Iris pigment epithelial cell (primary cell): ENCODE data around the gene NAPEPLD.

Experiments
- DNase-seq: peaks from one replicate; pipeline ENCODE4 v3.0.0-alpha.2; 2011; ENCODE audit warnings: low read depth

Gene NAPEPLD

DNA sequence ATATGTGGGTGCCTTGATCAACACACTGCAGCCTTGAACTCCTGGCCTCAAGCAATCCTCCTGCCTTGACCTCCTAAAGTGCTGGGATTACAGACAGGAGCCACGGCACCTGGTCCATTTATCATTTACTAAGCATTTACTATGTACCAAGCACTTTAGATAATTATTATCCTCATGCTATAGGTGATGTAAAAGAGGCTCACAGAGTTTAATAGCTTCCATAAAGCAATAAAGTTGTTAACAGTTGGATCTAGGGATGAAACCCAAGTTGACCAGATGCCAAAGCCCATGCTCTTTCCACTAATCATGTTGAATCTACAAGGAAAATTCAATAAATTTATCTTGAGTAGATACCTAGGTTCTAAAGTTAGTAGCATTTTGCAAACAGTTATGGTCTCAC, 5.0 kb downstream of the NAPEPLD start:
- no peak for DNase-seq

DNA sequence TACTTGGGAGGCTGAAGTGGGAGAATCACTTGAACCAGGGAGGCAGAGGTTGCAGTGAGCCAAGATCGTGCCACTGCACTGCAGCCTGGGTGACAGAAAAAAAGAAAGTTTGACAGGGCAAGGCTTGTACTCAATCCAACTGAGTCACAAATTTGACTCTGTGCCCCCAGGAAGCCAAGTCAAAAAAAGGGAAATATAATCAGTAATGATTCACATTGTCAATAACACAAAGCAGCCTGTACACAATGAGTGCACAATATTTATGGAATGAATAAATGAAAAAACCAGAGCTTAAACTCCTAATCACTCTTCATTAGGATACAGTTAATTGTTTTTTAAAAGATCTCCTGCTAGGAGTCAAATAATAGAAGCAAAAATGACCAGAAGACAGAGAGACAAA, 6.4 kb downstream of the NAPEPLD start:
- no peak for DNase-seq

DNA sequence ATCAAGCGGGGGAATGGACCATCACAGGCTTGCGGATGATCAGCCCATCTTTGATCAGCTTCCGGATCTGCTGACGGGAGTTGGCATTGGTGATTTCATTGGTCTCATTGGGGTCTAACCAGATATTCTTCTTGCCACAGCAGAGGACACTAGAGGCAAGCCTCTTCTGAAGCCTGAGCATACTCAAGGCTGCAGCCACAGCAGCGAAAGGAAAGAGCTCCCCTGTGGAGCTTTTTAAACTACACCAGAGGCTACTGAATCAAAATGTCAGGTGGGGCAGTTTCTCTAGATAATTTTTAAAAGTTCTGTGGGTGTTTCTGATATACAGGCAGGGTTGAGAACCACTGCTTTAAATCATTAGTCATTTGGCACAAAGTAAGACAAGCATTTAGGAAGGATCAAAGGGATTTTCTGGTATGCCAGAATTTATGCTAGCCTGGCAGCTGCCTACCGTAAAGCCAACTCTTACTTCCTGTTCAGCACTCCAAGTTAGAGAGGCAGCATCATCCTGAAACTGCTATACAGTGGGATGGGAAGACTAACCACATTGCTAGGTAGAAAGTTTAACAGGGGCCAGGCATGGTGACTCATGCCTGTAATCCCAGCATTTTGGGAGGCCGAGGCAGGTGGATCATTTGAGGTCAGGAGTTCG, 7.0 kb downstream of the NAPEPLD start:
- peak; percentile 22 for DNase-seq

DNA sequence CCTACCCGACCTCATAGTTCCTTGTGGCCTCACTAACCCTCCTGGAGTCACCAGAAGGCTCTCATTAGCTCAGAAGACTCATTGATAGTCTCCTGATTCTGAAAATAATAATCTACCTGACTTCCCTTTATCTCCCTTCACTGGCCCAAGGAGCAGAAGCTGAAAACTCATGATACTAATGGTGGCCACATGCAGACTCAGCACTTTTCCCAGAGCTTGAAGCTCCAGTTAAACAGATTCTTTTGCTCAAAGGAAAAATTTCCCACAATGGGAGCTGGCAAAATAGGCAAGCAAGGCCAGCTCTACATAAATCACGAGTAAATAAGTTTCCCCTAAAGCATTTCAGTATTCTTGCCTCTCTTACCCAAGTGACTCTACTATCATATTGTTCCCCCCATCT, 8.2 kb downstream of the NAPEPLD start:
- no peak for DNase-seq

DNA sequence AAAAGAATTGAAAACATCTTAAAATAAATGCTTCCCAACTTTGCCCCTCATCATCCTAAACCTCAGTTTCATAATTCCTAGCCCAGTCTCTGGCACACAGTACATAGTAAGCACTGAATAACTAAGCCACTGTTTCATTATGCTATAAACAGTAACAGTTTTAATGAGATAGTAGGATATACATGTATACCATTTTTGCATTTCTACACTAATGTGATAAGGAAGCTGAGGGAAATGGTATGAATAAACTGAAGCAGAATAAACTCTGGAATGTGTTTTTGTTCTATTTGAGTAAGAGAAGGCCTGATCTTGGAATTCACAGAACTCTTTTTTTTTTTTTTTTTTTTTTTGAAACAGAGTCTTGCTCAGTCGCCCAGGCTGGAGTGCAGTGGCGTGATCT, 8.8 kb downstream of the NAPEPLD start:
- DNase-seq: no peak

DNA sequence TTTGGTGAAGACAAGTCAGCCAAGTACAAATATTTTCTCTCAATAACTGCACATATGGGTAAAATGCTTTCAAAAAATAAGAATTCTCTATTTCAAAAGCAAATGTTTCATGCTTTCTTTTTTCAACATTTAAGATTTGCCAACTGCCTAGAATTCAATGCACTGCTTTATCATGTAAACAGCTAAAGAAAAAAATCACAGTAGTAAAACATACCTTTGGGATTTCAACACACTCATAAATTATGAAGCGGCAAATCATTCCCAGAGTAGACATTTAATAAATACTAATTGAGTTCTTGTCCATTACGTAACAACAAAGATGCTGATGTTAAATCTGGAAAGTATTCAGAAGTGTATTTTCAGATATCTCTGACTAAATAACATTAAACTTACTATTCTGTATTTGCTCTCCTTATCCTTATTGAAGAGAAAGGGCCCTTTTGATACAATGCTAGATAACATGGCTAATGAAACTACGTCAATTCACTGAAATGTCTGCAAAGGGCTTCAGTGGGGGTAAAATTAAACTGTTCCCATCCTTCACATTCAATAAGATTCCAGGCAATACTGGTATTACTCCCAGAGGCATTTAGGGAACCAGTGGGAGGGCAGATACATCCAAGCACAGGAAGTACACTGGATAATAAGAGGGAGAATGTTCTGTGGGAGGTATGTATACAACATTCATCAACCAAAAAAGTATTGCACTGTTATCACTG, 13.9 kb downstream of the NAPEPLD start:
- DNase-seq: no peak

DNA sequence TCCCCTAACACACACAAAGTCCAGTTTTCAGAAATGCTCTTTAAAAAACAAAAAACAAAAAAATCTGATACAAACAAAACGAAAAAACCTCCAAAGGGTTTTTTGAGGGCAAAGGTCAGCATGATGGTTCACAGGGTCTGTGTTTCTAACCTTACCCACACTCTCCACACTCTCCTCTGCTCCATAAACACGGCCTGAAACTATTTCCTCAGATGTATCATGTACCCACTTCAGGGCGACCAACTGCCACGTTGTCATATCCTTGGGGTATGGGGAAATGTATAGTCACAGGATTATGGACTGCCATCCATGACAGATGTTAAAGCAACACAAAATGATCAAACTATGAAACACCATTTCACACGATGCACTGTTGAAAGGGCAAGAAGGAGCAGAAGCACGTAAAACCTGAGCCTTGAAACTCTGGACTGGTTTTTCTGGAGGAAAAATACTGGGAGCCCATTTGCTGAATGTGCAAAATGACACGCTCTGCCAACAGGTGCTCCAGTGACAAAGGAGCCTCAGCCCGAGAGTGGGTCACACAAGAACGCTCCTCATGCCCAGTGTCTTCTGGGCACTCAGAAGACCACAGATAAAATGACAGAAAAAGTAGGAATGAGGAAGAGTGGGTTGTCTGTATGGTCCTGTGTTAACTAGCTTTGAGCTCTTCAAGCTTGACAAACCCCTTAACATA, 15.8 kb downstream of the NAPEPLD start:
- DNase-seq: no peak

DNA sequence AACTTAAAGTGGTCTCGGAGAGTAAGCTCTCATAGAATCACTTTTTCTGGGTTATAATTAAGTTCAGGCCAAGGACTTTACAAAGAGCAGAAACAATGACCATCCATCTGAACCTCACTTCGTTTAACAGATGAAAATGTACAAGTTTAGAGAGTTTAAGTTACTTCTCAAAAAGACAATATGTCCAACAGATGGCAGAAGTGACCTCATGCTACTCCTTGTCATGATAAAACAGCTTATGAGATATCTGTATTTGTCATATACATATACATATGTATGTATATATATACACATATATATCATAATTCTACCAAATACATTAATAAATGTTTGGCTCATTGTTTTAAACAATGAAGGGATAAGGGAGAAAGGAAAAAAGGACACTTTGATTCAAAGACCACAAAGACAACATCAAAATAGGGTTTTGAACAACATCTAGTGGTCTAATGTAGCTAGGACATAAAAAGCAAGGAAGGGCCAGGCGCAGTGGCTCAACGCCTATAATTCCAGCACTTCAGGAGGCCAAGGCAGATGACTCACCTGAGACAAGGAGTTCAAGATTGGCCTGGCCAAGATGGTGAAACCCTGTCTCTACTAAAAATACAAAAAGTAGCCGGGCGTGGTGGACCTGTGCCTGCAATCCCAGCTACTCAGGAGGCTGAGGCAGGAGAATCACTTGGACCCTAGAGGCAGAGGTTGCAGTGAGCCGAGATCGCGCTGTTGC, 17.8 kb downstream of the NAPEPLD start:
- no peak for DNase-seq

DNA sequence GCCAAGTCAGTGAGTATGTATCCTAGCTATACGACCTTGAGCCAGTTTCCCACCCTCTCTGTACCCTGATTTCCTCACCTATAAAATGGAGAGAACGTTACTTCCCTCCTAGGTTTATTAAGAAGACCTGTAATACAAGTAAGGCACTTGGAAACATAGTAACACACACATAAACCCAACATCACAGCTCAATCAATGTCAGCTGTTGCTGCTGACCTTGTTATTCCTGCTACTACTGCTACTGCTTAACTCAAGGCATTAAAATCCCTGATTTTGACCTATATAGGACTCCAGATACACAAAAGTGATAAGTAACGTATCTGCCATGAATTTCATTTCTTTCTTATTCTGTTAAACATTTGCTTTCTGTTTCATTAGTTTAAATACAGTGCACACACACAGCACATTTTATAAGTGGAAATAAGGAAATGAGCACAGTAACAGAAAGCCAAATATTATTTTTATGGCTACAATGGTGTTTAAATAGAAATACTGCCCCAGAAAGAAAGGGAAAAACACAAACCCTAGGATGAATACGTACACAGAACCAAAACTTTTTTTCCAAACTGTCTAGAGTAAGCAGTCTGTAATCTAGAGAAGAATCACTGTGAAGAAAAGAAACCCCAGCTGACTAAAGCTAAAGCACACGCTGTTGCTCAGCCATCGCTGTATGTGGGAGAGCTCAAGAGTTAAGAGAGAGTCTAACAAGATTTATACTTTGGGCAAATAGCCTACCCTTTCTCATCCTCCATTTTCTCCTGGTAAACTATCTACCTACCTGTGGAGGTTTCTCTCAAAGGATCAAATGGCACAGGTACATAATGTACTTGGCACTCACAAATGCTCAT, 19.0 kb downstream of the NAPEPLD start:
- no peak for DNase-seq

DNA sequence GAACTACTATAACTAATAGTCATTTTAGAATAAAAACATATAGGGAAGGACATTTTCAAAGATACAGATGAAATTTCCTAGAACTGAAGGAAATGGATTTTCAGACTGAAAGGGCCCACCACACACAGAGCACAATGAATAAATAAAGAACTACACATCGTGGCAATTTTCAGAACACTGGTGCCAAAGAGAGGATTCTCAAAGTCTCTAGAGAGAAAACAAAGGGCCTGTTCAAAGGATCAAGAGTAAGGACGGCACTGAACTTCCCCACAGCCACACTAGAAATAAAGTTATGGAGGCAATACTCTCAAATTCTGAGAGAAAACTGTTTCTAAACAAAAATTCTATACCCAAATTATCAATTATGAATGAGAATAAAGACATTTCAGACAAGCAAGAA, 21.9 kb downstream of the NAPEPLD start:
- DNase-seq: no peak

DNA sequence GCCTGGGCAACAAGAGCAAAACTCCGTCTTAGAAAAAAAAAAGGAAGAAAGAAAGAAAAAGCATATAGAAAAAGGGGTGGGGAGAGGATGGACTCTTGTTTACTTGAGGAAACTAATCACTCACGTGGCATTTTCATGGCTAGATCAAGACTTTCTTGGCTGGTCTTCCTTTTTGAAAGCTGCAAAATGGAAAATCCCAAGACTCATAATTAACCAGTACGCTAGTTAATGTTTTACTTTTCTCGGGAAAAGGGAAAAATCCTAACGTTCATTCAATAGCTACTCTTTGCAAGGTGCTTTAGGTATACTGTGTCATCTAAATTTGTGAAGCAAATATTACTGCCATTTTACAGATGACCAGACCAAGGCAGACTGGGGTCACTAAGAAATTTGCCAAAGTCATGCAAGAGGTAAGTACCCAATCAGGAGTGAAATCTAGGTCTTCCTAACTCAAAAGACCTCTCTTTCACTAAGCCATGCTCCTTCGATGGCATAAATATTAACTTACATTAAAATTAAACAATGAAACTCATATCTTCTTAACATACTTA, 24.4 kb downstream of the NAPEPLD start:
- DNase-seq: no peak

DNA sequence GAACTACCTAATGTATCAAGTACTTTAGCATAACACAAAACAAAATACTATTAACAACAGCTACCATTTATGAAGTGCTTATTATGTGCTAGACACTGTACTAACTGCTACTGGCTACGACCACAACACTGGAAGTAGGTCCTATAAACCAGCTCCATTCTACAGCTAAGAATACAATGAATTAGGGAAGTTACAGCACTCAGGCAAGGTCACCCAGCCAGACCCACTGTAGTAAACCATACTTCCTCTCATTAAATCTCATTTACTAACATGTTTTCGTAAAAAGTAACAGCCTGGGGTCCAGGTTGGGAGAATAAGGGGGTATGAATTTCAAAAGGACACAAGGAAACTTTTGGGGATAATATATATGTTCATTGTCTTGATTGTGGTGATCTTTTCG, 25.4 kb downstream of the NAPEPLD start:
- no peak for DNase-seq

DNA sequence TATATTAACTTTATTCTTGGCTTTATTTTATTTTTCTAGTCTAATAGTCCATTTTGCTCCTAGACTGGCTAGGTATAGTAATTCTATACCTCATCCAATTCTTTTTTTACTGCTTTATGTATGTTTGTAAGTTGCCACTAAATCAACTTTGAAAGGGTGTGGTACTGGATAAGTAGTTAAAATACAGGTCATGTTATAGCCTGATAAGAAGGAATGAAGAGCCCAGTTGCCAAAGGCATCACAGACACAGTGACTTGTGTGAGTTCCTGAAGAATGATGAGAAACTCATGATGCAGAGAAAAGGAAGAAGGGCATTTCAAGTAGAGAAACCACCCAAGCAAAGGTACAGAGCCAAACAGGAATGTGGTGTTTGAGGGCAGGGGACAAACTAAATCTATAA, 27.3 kb downstream of the NAPEPLD start:
- DNase-seq: no peak

DNA sequence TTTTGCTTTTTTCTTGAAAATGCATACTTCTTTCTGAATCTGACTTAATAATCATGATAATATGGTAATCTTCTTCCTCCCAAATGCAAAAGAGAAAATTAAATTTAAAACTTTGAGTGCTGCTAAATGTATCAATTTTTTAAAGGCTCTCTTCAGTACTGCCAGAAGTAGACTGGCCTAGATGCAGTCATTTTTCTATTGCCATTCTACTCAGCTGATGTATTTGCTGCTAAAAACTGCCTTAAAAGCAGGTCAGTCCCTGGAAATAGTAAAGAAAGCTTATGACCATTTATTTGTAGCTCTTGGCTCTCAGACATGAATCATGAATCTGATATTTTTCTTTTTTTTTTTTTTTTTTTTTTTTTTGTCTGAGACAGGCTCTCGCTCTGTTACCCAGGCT, 28.5 kb downstream of the NAPEPLD start:
- DNase-seq: no peak

DNA sequence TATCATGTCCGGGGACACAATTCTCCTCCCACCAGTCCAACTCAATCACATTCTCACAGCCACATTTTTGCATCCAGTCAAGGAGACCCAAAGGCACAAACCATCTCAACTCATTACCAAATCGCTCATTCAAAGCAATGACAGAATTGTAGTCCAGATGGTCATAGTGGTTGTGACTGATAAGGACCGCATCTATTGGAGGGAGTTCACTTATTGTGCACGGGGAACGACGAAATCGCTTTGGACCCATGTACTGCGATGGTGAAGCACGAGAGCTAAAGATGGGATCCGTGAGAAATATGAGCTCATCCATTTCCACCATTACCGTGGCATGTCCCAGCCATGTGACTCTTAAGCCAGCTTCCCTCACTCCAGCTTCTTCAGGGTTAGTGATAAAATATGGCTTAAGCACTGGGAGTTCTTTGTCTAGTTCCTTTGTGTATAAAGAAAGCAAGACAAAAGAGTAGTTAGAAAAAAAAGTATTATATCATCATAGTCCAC, 29.1 kb downstream of the NAPEPLD start:
- no peak for DNase-seq

DNA sequence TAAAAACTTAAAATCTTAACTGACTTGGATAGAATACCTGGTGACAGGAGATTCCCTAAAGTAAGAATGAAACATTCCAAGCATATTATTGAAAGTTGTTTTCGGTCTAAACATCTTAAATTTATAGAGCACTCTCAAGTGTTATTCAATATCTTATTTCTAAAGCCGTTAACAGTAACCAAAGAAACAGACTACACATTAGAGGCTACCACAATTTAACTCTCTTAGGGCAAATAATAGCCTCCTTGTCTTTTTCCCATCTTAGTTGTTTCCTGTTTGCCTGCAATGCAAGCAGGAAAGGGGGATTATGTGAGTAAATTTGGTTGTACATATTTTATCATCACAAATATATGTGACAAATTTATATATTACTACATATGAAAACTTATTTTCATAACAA, 31.4 kb downstream of the NAPEPLD start:
- no peak for DNase-seq

DNA sequence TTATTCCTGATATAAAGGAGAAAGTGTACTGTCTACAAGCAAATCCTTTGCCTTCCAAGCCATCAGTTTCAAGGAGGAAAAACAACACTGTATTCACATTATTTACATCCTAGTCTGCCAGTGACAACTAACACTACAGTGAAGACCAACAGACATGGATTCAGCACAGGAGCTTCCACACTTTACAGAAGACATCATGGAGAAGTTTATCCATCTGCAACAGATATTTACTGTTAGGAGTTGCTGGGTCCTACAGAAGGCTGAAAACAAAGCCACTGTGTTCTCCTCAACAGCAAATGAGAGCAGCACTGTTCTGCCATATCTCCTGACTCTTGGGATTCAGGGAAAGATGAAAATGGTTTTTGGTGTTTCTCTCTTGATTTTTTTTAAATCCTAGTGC, 31.9 kb downstream of the NAPEPLD start:
- DNase-seq: no peak

DNA sequence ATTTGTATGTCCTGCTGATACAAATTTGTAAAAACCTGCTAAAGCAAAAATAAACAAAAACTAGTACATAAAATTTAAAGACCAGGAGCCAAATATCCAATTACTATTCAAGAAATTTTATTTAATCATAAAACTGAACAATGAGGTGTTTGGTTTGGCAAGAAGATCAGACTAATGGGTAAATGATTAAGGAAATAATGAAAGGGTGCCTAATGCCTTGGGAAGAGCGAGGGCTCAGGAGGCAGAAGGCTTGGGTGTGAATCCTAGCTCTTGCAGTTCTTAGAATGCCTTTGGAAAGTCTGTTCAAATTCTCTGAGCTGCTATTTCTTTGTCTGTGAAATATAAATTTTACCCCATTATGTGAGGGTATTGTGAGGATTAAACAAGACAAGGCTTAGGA, 32.4 kb downstream of the NAPEPLD start:
- DNase-seq: no peak

DNA sequence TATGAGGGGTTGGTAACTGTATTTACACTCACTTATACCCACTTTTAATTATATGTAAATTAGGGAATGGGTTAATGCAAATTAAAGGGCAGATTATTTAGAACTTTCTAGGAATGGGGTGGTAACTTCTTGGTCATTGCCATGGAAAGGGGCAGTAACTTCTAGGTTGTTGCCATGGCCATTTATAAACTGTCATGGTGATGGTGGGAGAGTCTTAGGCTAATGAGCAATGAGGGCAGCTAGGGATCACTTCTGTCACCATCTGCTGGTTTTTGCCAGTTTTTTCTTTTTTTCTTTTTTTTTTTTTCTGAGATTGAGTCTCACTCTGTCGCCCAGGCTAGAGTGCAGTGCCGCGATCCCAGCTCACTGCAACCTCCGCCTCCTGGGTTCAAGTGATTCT, 33.1 kb downstream of the NAPEPLD start:
- DNase-seq: no peak

DNA sequence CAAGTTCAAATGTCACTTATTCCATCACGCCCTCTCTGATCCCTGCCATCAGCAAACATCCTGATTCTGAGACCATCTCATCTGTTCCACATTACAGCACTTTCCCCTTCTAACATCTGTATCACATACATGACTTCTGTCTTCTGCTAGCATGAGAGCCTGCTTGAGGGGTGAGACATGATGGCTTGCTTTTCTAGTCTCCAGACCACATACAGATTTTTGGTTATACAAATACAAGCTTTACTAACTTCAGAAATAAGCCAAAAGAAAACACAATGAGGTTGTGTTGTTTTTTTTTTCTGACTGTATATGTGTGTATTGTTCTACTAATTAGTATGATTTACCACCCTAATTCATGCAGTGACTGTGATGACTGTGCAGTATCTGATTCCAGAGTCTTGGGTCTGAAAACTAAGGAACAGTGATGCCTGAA, 34.3 kb downstream of the NAPEPLD start:
- no peak for DNase-seq

DNA sequence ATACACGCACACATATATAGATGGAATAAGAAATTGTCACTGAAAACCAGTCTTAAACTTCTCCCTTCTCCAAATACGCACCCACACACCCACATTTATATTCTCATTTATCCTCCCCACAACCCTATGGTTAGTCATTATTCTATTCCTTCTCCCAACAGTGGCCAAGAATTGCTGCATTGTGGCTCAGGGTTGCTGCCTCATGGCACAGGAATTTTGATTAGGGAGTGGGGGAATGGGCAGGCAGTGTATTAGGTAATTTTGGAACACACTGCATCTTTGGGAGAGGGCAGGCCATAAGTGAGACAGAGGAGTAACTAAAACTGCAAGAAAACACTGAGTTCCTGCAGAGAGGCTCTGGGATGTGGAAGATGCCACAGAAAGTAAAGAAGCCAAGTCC, 35.7 kb downstream of the NAPEPLD start:
- peak; percentile 81 for DNase-seq
